ENCODE results near the gene ZNF43.
"Not testable (repeated sequence)": the region's sequence is repeated elsewhere in the genome, so short reads cannot be mapped to it uniquely, and the experiment has no call there.

The ZNF43 gene

DNA sequence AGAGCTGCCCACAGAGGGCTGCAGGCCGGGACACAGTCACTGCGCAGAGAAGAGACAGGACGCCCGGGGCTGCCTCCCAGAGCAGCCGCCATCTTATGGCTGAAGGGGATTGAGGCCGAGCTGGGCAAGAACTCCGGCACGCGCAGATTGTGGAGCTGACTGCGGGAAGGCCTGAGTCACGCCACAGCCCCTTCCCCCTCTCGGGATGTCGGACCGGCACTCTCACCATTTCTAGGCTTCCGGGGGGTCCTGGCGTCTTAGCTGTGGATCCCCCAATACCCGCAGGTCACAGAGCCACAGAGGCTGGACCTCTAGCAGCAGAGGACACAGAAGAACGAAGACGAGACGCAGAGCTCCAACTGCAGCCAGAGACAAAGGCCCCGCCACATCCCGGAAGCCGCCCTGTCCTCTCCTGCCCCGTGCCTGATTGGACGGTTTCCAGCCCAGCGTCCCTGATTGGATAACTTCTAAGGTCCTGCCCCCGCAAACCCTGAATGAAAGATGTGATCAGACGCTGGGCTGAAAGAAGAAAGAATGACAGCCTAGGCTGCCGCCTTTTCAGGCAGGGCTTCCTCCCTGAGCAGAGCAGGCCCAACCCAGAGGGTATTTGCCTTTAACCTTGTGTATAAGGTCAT is at the start of gene ZNF43:
TSS of gene ZNF43 (minus strand) at position 373 of the 635 bp plus-strand sequence. CDS start at position 229, 144 bp downstream.
- peak; percentile 67 for DNase-seq

DNA sequence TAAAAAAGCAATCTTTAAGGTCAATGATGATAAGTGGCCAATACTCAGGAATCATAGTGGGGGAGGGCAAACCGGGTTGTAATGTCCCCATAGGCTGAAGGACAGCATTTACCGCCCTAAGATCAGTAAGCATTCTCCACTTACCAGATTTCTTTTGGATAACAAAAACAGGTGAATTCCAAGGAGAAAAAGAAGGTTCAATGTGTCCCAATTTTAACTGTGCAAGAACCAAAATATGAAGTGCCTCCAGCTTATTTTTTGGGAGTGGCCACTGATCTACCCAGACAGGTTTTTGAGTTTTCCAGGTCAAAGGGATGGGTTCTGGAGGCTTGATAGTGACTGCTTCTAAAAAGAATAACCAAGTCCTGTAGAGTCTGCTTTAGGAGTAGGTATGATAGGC is 49.5 kb upstream of the ZNF43 start:
- not testable (repeated sequence) for DNase-seq

DNA sequence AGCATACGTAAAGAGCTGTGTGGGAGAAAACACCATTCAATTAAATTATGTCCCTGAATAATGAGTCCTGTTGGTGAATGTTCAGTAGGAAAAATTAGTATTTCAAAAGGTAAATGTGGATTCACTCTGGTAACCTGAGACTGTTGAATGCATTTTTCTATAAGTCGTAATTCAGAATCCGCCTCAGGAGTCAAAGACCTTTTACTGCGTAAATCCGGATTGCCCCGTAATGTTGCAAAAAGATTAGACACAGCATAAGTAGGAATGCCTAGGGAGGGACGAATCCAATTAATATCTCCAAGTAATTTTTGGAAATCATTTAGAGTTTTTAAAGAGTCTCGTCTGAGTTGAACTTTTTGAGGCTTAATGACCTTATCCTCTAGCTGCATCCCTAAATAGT is 48.8 kb upstream of the ZNF43 start:
- DNase-seq: not testable (repeated sequence)

DNA sequence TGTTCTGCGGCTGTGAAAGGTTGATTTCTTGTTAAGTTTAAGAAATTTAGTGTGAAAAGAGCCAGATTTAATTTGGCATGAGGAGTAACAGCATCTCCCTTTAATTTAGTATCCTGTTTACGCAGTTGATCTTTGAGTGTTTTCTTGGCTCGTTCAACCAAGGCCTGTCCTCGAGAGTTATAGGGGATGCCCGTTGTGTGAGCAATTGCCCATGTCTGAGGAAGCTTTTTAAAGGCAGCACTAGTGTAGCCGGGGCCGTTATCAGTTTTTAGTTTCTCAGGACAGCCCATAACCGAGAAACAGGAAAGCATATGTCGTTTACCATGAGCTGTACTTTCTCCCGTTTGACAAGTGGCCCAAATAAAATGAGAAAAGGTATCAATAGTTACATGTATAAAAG is 47.5 kb upstream of the ZNF43 start:
- no peak for DNase-seq

DNA sequence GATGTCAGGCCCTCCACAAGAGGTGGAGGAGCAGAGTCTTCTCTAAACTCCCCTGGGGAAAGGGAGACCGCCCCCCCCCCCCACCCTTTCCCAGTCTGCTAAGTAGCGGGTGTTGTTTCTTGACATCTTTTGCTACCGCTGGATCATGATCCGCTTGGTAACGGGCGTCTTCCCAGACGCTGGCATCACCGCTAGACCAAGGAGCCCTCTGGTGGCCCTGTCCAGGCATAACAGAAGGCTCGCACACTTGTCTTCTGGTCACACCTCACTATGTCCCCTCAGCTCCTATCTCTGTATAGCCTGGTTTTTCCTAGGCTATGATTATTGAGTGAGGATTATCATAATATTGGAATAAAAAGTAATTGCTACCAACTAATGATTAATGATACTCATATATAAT is 44.8 kb upstream of the ZNF43 start:
- DNase-seq: not testable (repeated sequence)

DNA sequence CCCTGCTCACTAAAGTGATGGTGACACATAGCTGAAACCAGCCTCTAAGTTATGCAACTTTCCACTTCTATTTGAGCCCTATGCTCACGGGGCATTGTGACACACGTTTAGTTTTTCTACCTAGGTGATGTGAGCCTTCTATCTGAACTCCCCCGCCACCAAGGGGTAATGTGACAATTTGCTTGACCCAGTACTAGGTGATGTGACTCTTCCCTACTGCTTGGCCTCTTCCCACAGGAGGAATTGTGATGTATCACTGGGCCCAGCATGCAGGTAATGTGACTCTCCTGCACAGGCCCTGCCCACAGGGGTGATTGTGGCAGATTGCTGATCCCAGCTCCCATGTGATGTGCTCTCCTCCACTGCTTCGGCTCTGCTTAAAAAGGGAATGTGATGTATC is 42.7 kb upstream of the ZNF43 start:
- no peak for DNase-seq

DNA sequence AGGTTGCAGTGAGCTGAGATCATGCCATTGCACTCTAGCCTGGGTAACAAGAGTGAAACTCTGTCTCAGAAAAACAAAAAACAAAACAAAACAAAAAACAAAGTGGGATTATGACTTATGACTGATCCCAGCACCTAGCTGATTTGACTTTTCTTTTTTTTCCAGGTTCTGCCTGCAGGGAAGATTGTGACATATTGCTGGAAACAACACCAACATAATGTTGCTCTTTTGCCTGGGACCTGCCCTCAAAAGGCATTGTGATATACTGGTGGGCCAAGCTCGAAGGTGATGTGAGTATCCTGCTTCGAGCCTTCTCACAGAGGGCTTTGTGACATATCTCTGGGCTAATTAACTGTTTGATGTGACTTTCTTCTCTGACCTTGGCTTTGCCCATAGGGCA is 42.0 kb upstream of the ZNF43 start:
- no peak for DNase-seq

DNA sequence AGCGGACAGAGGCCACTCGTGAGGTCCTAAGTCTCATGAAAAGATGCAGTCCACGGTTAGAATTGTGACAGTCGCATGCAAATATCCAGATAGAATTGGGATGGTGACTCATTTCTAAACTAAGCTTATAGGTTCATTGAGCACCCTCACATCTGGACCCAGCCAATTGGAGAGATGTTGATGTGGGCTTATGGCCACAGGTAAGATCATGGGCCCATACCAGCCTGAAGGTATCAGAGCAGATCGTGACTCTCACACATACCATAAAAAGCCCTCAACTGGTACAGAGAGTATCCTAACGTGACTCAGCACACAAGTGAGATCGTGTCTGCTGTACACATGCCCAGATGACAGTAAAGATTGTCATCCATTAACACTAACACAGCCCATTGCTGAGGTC is 40.6 kb upstream of the ZNF43 start:
- not testable (repeated sequence) for DNase-seq

DNA sequence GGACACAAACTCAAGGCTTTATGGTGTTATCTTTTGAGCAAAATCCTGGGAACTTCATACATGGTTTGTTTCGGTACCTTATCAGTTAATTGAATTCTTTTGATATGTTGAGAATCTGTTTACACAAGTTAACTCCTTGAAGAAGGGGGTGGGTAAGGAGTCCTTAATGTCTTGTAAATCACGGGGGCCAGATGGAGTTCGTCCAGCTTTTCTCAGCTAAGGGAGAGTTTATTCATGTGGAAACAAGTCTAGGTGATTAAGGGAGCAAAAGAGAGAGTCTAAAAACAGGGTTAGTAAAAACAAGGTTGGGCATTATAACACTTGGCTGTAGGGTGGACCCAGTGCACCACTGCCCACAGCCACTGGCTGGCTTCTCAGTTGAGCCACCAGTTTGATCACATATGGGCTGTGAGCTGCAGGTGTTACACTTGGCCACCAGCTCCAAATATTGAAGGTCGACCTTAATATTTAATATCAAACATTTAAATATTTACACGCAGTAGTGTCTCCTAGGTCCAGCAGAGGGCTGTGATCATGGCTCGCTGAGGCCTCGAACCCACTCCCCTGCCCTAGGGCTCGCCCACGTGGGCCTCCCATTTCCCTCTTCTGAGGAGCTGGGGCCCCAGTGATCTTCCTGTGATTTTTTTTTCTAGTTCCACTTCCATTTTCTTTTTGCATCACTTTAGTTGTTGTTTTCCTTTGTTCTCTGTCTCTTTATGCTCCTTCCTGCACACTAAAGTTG is 21.0 kb upstream of the ZNF43 start:
- no peak for DNase-seq

DNA sequence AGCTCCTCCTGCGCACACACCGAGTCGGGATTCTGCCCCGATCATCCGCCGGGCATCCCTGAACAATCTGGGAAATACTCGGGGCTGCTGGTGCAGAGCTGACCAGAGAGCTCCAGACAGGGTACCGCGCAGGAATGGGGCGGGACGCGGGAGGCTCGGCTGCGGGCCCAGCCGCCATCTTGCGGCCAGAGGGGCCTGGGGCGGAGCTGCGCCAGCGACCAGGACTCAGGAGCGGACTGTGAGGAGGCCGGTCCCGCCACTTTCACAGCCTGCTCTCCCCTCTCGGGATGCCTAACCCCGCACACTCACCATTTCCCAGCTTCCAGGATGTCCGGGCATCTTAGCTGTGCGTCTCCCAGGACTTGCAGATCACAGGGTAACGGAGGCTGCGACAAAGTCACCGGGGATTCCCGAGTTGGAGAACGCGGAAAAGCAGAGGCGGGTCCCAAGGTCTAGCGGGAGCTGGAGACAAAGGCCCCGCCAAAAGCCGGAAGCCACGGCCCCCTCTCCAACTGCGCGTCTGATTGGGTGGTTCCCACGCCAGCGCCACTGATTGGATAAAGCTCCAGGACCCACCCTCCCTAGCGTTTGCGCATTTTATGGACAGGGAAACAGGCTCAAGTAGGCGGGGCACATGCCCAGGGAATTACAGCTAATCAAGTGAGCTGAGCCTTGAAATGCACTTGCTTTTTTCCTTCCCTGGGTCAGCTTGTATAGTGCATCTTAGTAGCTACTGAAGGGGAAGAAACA is 15.8 kb upstream of the ZNF43 start:
- peak; percentile 79 for DNase-seq

DNA sequence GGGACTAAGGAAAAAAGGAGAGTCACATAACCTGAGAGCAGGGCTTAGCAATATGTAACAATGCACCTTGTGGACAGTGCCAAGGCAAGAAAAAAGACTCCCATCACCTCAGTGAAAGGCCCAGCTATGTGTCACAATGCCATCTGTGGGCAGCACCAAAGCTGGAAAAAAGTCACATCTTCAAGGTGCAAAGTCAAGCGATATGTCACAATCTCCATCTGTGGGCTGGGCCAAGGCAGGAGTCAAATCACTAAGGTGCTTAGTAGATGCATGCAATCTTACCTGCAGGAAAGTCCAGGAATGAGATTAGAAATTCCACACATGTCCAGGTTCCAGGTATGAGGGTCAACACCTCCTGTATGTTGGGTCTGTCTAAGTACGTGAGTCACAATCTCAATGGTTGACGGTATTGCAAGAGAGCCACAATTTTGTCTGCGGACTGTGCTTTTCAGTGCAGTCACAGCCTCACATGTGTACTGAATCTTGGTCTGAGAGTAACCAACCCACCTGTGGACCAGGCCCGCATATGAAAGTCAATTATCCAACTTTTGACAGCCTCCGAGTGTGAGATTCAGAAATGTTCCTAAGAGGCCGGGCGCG is 14.8 kb upstream of the ZNF43 start:
- DNase-seq: no peak

DNA sequence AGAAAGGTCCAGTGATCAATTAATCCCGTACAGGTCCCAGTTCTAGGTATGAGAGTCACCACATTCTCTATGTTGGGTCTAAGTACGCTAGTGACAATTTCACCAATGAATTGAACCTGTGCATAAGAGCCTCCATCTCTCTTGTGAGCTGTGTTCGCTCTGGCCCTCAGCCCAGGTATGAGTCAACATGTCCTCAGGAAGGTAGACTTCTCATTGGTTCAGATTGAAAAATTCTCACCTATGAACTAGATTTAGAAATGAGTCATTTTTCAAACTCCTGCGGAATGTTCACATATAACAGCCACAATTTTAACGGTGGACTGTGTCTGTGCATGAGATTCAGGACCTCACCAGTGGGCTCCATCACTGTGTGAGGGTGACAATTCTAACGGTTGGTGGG is 12.7 kb upstream of the ZNF43 start:
- no peak for DNase-seq

DNA sequence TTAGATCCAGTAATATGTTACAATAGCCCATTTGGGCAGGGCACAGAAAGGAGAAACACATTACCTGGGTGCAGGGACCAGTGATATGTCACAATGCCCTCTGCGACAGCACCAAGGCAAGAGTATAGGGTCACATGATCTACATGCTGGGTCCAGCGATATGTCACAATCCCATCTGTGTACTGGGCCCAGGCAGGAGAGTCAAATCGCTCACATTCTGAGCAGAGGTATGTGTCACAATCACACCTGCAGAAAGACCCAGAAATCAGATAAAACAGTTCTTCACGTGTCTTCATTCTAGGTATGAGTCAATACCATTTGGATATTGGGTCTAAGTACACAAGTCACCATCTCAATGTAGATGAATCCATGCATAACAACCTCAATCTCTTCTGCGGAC is 7.1 kb upstream of the ZNF43 start:
- no peak for DNase-seq

DNA sequence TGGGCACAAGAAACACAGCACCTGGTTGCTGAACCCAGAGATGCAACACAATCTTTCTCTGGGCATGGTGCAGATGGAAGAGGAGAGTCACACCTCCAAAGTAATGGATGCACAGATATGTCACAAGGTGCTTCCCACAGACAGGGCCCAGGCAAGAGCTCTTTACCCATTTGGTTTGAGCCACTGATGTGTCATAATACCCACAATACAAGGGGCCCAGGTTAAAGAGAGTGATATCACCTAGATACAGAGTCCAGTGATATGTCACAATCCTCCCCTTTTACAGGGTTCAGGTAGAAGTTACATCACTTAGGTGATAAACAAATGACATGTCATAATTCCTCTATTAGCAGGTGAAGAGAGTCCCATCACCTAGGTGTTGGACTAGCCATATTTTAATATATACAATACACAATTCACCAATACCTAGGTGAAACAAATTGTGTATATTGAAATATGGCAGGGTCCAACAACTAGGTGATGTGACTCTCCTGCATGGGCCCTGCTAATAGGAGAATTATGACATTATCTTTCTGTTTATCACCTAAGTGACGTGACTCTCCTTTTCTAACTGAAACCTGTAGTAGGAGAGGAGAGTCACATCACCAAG is 5.6 kb upstream of the ZNF43 start:
- no peak for DNase-seq

DNA sequence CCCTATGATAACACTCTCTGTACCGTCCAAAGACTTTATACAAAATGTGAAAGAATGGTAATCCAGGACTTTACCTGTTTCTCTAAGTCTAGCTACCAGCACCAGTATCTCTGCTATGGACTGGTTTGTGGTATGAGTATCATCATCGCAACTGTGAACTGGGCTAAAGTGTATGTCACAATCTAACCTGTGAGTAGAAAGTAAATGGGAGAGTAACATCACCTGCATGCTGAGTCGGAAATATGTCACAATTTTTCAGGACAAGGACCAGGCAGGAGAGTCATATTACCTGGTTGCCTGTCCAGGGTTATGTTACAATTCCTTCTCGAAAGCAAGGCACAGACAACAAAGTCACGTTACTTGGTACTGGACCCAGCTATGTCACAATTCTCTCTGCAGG is 5.1 kb upstream of the ZNF43 start:
- no peak for DNase-seq

DNA sequence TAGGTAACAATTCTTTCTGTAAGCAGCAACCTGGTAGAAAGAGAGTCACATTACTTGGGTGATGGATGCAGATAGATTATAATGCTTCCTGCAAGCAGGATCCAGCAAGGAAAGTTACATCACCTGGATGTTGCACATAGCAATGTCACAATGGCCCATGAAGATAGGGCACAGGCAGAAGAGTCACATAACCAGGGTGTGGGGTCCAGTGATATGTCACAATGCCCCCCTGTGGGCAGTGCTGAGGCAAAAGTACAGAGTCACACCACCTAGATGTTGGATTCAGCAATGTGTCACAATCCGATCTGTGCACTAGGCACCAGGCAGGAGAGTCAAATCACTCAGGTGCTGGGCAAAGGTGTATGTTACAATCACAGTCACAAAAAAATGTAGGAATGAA is 4.0 kb upstream of the ZNF43 start:
- no peak for DNase-seq

DNA sequence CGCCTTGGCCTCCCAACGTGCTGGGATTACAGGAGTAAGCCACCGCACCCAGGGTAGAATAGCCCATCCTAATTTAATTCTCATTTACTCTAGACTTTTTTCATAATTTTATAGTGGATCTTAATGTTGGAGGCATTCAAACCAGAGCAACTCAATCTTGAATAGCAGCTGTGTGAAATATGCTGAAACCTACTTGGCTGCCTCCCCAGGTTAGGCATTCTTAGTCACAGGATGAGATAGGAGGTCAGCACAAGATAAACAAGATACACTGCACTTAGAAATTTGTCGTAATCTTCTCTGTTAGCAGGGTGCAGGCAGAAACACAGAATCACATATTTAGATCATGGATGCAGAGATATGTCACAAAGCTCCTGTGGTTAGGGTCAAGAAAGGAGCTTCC is 2.7 kb upstream of the ZNF43 start:
- no peak for DNase-seq

DNA sequence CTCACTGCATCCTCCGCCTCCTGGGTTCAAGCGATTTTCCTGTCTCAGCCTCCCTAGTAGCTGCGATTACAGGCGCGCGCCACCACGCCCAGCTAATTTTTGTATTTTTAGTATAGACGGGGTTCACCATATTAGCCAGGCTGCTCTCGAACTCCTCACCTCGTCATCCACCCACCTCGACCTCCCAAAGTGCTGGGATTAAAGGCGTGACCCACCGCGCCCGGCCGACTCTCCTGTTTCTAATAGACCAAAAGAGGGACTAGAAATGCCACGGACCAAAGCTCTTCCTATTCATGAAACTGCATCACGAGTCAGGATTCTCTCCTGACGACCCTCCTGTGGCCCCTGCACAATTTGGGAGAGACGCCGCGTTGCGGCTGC is 563 bp downstream of the ZNF43 start:
- DNase-seq: no peak

DNA sequence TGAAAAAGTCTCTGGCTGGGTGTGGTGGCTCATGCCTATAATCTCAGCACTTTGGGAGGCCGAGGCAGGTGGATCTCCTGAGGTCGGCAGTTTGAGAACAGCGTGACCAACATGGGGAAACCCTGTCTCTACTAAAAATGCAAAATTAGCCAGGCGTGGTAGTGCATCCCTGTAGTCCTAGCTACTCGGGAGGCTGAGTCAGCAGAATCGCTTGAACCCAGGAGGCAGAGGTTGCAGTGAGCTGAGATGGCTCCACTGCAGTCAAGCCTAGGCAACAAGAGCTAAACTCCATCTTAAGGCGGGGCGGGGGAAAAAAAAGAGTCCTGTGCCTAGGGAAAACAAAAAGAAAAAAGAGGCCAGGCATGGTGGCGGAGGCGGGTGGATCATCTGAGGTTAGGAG is 2.2 kb downstream of the ZNF43 start:
- no peak for DNase-seq

DNA sequence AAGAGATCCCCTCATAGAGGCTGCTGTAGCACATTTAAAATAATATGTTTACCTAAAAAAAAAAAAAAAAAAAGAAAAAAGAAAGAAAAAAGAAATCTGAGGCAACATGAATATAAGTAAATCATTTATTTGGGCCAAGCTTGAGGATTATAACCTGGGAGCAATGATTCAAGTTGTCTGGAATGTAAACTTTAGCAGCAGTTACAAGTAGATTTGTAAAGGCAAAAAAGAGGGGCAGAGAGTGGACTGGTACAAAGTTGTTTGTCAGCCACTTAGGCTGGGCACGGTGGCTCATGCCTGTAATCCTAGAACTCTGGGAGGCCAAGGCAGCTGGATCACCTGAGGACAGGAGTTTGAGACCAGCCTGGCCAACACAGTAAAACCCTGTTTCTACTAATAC is 11.3 kb downstream of the ZNF43 start:
- DNase-seq: no peak

DNA sequence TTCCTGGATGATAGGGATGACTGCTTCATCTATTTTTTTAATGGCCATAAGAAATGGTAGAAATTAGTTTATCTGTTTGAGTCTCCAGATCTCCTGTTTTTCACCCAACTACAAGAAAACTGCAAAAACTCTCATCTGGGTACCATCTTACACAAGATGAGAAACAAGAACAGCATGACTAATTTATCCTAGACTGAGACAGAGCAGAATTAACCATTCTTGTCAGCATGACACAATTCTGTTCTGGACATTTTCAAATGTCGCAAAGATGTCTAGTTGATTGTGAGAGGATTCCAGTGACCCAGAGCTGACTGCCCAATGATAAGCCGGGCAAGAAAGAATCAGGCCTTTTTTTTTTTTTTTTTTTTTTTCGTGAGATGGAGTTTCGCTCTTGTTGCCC is 12.8 kb downstream of the ZNF43 start:
- no peak for DNase-seq

DNA sequence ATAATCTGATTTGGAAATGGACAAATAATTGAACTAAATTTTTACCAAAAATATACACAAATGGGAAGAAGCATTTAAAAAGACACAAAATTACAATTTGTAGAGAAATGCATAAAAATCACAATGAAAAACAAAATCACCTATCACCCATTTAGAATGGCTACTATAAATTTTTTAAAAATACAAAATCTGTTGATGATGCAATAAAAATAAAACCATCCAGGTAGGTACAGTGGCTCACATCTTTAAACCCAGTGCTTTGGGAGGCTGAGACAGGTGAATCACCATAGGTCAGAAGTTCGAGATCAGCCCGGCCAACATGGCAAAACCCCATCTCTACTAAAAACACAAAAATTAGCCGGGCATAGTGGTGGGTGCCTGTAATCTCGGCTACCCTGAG is 23.5 kb downstream of the ZNF43 start:
- no peak for DNase-seq

DNA sequence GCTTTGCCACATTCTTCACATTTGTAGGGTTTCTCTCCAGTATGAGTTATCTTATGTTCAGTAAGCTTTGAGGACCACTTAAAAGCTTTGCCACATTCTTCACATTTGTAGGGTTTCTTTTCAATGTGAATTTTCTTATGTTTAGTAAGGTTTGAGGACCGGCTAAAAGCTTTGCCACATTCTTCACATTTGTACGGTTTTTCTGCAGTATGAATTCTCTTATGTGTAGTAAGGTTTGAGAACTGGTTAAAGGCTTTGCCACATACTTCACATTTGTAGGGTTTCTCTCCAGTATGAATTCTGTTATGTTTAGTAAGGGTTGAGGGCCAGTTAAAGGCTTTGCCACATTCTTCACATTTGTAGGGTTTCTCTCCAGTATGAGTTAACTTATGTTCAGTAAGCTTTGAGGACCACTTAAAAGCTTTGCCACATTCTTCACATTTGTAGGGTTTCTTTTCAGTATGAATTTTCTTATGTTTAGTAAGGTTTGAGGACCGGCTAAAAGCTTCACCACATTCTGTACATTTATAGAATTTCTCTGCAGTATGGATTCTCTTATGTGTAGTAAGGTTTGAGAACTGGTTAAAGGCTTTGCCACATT is 27.5 kb downstream of the ZNF43 start:
- DNase-seq: not testable (repeated sequence)
